Osteocyte (in vitro differentiated cells): ENCODE results near the gene SOCS2. TPM values are rescaled to one million over a fixed set of nuclear protein-coding genes. Genes with fewer than 3 reads are reported as not detected.

Experiments used
- DNase-seq: peaks from one replicate; pipeline ENCODE4 v3.0.0; 2021; ENCODE audit warnings: mixed read lengths; ENCODE audit not compliant: unreplicated experiment; ENCODE audit errors: extremely low spot score
- H3K27ac Mint-ChIP-seq: one replicate; pipeline ENCODE4 v1.8.0; 2021; ENCODE audit warnings: mild to moderate bottlenecking, mixed read lengths; ENCODE audit not compliant: unreplicated experiment
- H3K27me3 Mint-ChIP-seq: one replicate; pipeline ENCODE4 v1.8.0; 2021; ENCODE audit warnings: mixed read lengths; ENCODE audit not compliant: unreplicated experiment
- H3K36me3 Mint-ChIP-seq: one replicate; pipeline ENCODE4 v1.8.0; 2021; ENCODE audit warnings: mixed read lengths; ENCODE audit not compliant: unreplicated experiment
- H3K4me1 Mint-ChIP-seq: one replicate; pipeline ENCODE4 v1.8.0; 2021; ENCODE audit warnings: mixed read lengths; ENCODE audit not compliant: unreplicated experiment
- H3K4me3 Mint-ChIP-seq: one replicate; pipeline ENCODE4 v1.8.0; 2021; ENCODE audit warnings: mild to moderate bottlenecking, moderate library complexity, mixed read lengths; ENCODE audit not compliant: unreplicated experiment
- H3K9me3 Mint-ChIP-seq: one replicate; pipeline ENCODE4 v1.8.0; 2021; ENCODE audit warnings: mixed read lengths; ENCODE audit not compliant: unreplicated experiment
- CTCF ChIP-seq: fragments of 200-600 bp; sonication (generic); IDR thresholded peaks from 2 replicates; pipeline ENCODE4 v1.5.0; 2021; ENCODE audit warnings: antibody characterized with exemption, mild to moderate bottlenecking, moderate library complexity
- total RNA-seq: library from RNA; stranded (reverse); gene quantifications from 2 replicates; pipeline ENCODE4 v1.2.1, GENCODE V29; 2021

The SOCS2 gene
- total RNA-seq, 1 donor from 2014 or later = 28.1 TPM

- Mint-ChIP-seq H3K36me3 (peaks cover 2% of the 10 kb centered on the region), H3K4me3 (no peak overlapping the region), H3K4me1 (peaks cover 4% of the 10 kb centered on the region), H3K27ac (no peak overlapping the region), H3K9me3 (no peaks in the 10 kb centered on the region), H3K27me3 (peaks cover 5% of the 10 kb centered on the region)
- TF ChIP-seq CTCF = no peak
- DNase-seq = no peak
Observed at GRCh38 chr12:93533310-93533709, 39.2 kb upstream of the SOCS2 start.

GRCh38 chr12:93536111-93536765 is 36.2 kb upstream of the SOCS2 start:
- Mint-ChIP-seq H3K27me3 (no peaks in the 10 kb centered on the region), H3K36me3 (no peaks in the 10 kb centered on the region), H3K27ac (no peak overlapping the region), H3K9me3 (no peaks in the 10 kb centered on the region), H3K4me1 (peaks cover 16% of the 10 kb centered on the region), H3K4me3 (no peak overlapping the region)
- no peak for DNase-seq
- TF ChIP-seq CTCF = no peak

GRCh38 chr12:93536766-93537488 is 35.5 kb upstream of the SOCS2 start:
- Mint-ChIP-seq H3K27ac (no peak overlapping the region), H3K4me3 (no peak overlapping the region), H3K36me3 (no peaks in the 10 kb centered on the region), H3K4me1 (peaks cover 23% of the 10 kb centered on the region), H3K27me3 (no peaks in the 10 kb centered on the region), H3K9me3 (no peaks in the 10 kb centered on the region)
- no peak for TF ChIP-seq CTCF
- no peak for DNase-seq

DNA sequence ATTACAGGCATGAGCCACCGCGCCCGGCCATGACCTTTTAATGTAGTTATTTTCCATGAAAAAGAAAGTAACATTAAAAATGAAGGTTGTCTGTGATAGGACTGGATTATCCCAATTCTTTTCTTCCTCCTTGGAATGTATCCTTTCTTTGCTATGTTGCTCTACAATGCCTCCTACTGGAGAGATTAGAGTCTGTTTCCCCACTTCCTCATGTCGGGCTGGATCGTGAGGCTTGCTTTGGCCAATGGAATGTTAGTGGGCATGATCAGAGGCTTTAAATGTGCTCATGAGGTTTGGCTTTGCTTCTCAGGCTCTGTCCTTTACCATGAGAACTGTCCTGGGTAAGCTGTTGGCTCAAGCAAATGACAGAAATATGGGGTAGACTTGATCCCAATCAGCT is 34.7 kb upstream of the SOCS2 start:
- TF ChIP-seq CTCF = no peak
- no peak for DNase-seq
- Mint-ChIP-seq H3K4me3 (no peak overlapping the region), H3K36me3 (no peaks in the 10 kb centered on the region), H3K27me3 (no peaks in the 10 kb centered on the region), H3K27ac (no peak overlapping the region), H3K9me3 (no peaks in the 10 kb centered on the region), H3K4me1 (peaks cover 26% of the 10 kb centered on the region)

DNA sequence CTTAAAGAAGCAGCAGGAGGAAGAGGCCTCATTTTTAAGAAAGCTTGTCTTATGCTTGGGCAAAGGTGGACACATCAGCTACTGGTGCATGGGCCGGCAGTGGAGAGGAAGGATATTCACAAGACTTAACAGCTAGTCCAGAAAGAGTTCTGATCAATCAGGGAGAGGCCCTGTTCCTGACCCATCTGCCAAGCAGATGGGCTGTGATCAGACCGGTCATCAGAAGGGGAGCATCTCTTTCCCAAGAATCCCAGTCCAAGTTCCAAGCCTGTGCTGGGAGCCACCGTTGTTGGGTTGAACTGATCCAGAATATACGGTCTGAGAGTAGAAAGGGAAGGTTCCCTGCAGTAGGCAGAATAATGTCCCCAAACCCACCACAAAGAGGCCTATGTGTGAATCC is 32.7 kb upstream of the SOCS2 start:
- no peak for DNase-seq
- Mint-ChIP-seq H3K36me3 (peaks cover 12% of the 10 kb centered on the region), H3K9me3 (no peaks in the 10 kb centered on the region), H3K4me1 (peaks cover 26% of the 10 kb centered on the region), H3K27me3 (no peaks in the 10 kb centered on the region), H3K27ac (no peak overlapping the region), H3K4me3 (no peak overlapping the region)
- no peak for TF ChIP-seq CTCF
